Astrocyte of the hippocampus (primary cell): ENCODE data around the gene CBY1.

Experiments
- DNase-seq: peaks from one replicate; pipeline ENCODE4 v3.0.0; 2011; ENCODE audit warnings: low read depth, low spot score

Gene CBY1

GRCh38 chr22:38649841-38650522 lies 6.5 kb upstream of the CBY1 start:
- no peak for DNase-seq

- no peak for DNase-seq
Observed at GRCh38 chr22:38652859-38653258, 3.6 kb upstream of the CBY1 start.

GRCh38 chr22:38653741-38654140 lies 2.7 kb upstream of the CBY1 start:
- DNase-seq, result no peak

GRCh38 chr22:38655519-38656255 lies 751 bp upstream of the CBY1 start:
- DNase-seq, result no peak

DNA sequence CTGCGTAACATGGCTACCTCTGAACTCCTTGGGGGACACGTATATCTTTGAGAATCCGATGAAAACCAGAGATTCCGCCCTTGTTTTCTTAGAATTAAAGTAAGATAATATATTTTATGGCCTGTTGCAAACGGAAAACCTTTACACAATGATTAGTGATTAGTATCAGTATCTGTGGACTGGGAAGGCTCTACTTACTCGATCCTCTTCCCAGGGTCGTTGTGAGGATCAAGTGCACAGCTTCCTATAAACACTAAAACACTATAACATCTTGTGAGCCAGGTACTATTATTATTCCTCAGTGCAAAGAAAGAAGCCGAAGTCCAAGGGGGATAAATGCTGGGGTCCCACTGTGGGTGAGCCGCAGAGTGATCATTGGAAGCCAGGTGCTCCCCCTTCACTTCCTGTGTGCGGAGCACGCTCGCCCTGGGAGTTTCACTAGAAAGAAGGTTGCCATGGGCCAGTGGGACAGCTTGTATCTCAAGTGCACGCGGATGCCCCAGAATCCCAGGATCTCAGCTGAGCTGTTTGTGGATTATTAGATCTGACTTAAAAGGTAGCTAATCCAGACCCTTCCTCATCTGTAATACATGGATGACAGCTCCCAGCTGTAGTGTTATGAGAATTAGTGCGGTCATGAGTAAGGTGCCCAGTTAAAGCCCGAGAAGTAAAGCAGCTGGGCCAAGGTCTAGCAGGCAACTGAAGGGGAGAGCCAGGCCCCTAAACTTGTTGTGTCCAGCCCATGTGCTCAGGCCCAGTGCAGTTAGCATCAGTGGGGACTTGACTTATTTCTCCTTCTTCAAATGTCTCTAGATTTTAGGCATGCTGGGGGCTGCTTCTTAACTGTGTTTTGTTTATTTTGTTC lies 839 bp downstream of the CBY1 start:
- peak; percentile 43 for DNase-seq

GRCh38 chr22:38674888-38675287 lies 18.4 kb downstream of the CBY1 start:
- DNase-seq, result peak; percentile 19

GRCh38 chr22:38675833-38676232 lies 19.4 kb downstream of the CBY1 start:
- no peak for DNase-seq

- DNase-seq, result peak; percentile 96
Observed at GRCh38 chr22:38681582-38682335, 25.3 kb downstream of the CBY1 start, which contains the start of gene TOMM22. TOMM22 (plus strand) TSS chr22:38681957; CDS start chr22:38681979, 22 bp downstream.

- no peak for DNase-seq
Observed at GRCh38 chr22:38684895-38685294, 28.5 kb downstream of the CBY1 start.

- DNase-seq, result no peak
Observed at GRCh38 chr22:38685761-38686160, 29.3 kb downstream of the CBY1 start.

DNA sequence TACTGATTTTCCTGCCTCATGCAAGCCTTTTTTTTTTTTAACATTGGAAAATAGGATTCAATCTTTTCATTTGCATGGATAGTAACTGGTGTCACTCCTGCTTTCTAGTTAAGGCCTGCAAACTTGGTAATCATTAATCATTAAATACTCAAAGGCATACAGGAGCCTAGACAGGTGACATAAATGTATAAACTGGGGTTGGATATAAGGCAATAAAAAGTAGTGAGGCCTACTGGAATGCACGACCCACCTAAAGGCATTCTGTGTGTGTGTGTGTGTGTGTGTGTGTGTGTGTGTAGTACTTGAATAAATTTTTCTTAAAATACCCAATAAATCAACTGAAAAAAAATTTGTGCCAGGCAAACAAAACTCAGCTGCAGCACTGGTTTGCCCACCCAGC lies 33.2 kb downstream of the CBY1 start:
- no peak for DNase-seq

- DNase-seq, result no peak
Observed at GRCh38 chr22:38694049-38694448, 37.6 kb downstream of the CBY1 start.

DNA sequence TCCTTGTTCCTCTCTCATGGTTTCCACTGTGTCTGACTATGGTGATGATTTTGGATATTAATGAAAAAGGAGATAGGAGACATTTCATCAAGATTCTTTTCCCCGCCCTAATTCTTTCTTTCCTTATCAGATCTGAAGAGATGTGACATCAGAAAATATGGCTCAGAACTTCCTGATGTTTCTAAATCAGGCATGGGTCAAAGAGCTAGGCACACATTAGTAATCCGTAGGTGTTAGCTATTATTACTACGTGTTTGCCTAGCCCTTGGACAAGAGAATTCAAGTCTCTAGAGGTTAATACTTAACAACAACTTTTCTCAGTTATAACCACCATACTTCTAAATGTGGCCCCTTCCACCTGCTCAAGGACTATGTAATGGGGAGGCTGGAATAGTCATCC lies 38.5 kb downstream of the CBY1 start:
- no peak for DNase-seq

- DNase-seq, result peak; percentile 74
Observed at GRCh38 chr22:38696606-38697424, 40.4 kb downstream of the CBY1 start.

DNA sequence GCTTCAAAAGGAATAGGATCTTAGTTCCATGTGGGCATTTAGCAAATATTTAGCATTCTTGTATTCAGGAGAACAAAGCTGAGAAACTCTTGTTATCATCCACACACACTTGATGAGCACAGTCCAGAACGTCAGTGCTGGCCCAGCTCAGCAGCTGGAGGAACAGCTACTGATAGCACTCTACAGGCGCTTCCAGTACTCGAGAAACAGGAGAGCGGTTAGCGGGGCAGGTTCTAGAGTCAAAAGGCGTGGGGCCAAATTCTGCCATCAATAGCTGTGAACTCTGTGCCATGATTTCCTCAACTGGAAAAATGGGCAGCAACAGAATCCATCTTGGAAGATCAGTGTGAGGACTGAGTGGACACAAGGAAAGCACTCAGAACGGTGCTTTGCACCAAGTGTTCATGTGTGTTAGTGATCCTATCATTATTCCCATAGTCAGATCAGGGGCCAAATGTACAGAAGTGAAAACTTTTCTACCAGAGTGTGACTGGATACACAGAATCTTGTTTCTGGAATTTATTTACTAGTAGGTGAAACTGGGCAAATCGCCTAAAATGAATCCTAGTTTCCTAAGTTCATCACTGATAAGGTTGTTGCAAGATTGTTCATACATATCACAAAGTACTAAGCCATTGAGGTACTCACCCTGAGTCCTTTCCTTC lies 41.1 kb downstream of the CBY1 start:
- peak; percentile 70 for DNase-seq

- DNase-seq, result no peak
Observed at GRCh38 chr22:38698407-38699094, 42.1 kb downstream of the CBY1 start.

DNA sequence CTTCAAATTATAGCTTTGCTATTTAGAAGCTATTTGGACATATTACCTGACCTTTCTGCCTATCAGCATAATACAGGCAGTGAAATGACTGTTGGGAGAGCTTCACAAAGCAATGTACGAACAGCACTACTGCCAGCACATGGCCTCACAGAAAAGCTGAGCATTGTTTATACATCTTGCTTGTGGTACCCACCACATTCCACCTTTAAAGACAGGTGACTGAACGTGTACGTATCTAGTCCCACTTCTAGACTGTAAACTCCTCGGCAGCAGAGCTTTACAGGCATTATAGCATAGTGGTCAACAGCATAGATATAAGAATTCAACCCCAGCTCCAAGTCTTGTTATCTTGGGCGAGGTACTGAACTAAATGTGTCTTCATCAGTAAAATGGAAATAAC lies 42.7 kb downstream of the CBY1 start:
- peak; percentile 19 for DNase-seq

DNA sequence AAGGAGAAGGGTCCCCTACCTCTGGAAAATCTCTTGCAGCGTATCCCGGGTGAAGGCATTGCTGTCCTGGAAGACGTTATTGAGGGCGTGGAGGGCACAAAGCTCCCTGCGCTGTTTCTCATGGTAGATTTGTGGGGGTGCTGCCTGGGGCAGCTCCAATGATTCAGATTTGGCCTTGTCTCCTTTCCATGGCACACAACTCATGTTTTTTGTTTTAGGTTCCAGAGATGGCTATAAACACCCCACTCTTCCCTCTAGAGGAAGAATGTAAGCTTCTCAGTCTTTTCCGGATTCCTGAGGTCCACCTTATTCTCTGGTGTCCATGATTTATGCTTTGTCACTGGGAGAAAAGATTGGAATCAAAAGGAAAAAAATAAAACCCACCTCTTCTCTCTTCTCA lies 43.3 kb downstream of the CBY1 start:
- DNase-seq, result peak; percentile 39

DNA sequence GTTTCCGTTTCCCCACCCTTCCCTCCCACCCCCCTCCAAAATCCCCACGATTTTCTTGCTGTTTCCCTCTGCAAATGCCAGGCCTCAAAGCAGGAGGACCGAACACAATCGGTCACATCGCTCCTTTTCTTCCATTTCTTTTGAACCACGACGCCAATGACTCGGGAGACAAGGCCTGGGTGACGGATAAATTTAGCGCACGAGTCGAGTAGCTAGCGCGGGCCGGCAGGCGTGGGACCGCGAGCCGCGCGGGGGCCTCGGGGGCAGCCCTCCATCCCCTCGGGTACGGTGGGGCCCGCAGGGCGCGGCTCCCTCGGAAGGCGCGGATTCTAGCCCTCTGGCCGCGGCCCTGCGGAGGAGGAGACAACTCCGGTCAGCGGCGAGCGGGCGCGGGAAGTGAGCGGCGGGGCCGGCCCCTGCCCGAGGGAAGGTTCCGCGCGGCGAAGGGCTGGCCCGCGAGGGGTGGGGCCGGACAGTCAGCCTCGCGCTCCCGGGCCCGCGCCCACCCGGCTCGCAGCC lies 43.9 kb downstream of the CBY1 start:
- no peak for DNase-seq
